Heart right ventricle (tissue), 16 donors: Measurements from ENCODE around the gene ALDH9A1. TPM values are rescaled to one million over a fixed set of nuclear protein-coding genes. Genes with fewer than 3 reads are reported as not detected.

Experiments used
- ATAC-seq, 8 donors: fragments of 200-7000 bp; cut with Tn5 transposase; one replicate each; pipeline ENCODE4 v1.9.1; 2020; ENCODE audit warnings: mild to moderate bottlenecking in 8 of 8, moderate library complexity in 8 of 8, moderate number of reproducible peaks in 1 of 8
- DNase-seq, 2 donors: peaks; one replicate each; pipeline ENCODE4 v3.0.0-alpha.2; 2020
- H3K27ac ChIP-seq, 10 donors: fragments of 200-600 bp; sonication (generic) in 2 of 10; one replicate each; pipeline versions ENCODE4 v1.5.0 to v1.8.0; 2020 to 2022; ENCODE audit warnings: mild to moderate bottlenecking in 3 of 10
- H3K27me3 ChIP-seq, 7 donors: fragments of 200-600 bp; one replicate each; pipeline ENCODE4 v1.8.0; 2021 to 2022; ENCODE audit warnings: mild to moderate bottlenecking in 2 of 7
- H3K36me3 ChIP-seq, 9 donors: fragments of 200-600 bp; sonication (generic) in 1 of 9; one replicate each; pipeline versions ENCODE4 v1.5.0 to v1.8.0; 2020 to 2022; ENCODE audit warnings: mild to moderate bottlenecking in 2 of 9
- H3K4me1 ChIP-seq, 9 donors: fragments of 200-600 bp; sonication (generic) in 1 of 9; one replicate each; pipeline versions ENCODE4 v1.5.0 to v1.8.0; 2020 to 2022; ENCODE audit warnings: mild to moderate bottlenecking in 4 of 9
- H3K4me3 ChIP-seq, 10 donors: fragments of 200-600 bp; sonication (generic) in 2 of 10; one replicate each; pipeline versions ENCODE4 v1.5.0 to v1.8.0; 2020 to 2022; ENCODE audit warnings: mild to moderate bottlenecking in 7 of 10, moderate library complexity in 2 of 10
- H3K9me3 ChIP-seq, 11 donors: fragments of 200-600 bp in 10 of 11; sonication (generic) in 2 of 11; one replicate each; pipeline versions ENCODE4 v1.5.0 to v1.8.0; 2013 to 2022; ENCODE audit warnings: mild to moderate bottlenecking in 2 of 11, control low read depth in 1 of 11, moderate library complexity in 1 of 11
- CTCF ChIP-seq, 9 donors: fragments of 200-600 bp; sonication (generic) in 2 of 9; IDR thresholded peaks; one replicate each; pipeline versions ENCODE4 v1.5.0 to v1.8.0; 2021 to 2022; ENCODE audit warnings: antibody characterized with exemption in 9 of 9, mild to moderate bottlenecking in 5 of 9, moderate library complexity in 1 of 9
- WGBS, 2 donors: extraction: QIAGEN DNeasy Blood & Tissue Kit; methylation state at CpG; one replicate each; pipeline ENCODE4 v1.1.7; 2013; ENCODE audit warnings: inconsistent platforms in 1 of 2; 5-methylcytosine and 5-hydroxymethylcytosine counted together
- intact Hi-C, 10 donors: fragments of 100-400 bp; cut with DNase I; formaldehyde crosslinking; loops; one replicate each; pipeline versions ENCODE4 v1.11.1 to v1.14.2; 2022
- polyA plus RNA-seq, 2 donors: library from polyadenylated mRNA; stranded (reverse); fragments of 200-250 nt; gene quantifications; one replicate each; pipeline ENCODE4 v1.2.3, GENCODE V29; 2013
- total RNA-seq, 10 donors: library from RNA; stranded (reverse); fragmentation: NEBNext Ultra II Directional in 3 of 10; extraction: Animal tissue kit (Norgen Biotek cat#: 25700) in 3 of 10; gene quantifications; one replicate each; pipeline versions ENCODE4 v1.2.1 to v1.2.4, GENCODE V29; 2021 to 2023
- donor health status: Arrhythmogenic right ventricular cardiomyopathy.
- donor health status: ischemic (EF 13 %, LVEDD 7.1; RV severe dilation, severe dysfunction).
- donor health status: healthy with polysubstance abuse.
- donor health status: DM: no; HTN: yes; CAD: no.
- donor health status: DM: no; HTN: no; CAD: no.
- donor health status: ischemic (EF 25% LVEDD 6.9; RV normal size, moderate dysfunction).
- donor health status: ischemic (EF 25% LVEDD 5.7; RV mildly dilated, moderate dysfunction).
- donor health status: healthy.
- donor health status: DM: yes; HTN: yes; CAD: no.
- donor health status: Ischemic cardiomyopathy.
- donor health status: ischemic (EF 35%, LVEDD 5.7; RV mildly dilated, moderate dysfunction).
- donor health status: nonischemic (EF 11% LVEDD 7.7; RV severe dilation, severe dysfunction).
- donor health status: DM: yes; HTN: yes; CAD: no.
- donor health status: PGD.
- donor health status: ischemic (EF 29% LVEDD 5.4; RV normal size, mild dysfunction).
- donor health status: nonischemic (EF 23%, LVEDD 6.1; RV moderate dilation, normal function).

The ALDH9A1 gene
- total and polyA plus RNA-seq, 12 donors, result 13.8 to 75.3 (median 63.6) TPM

GRCh38 chr1:165635329-165635728 is 63.0 kb downstream of the ALDH9A1 start:
- H3K27ac ChIP-seq, result peak overlapping the region in 2 of 10 donors; percentile 2 to 3
- H3K9me3 ChIP-seq, result no peaks in the 10 kb centered on the region
- H3K27me3 ChIP-seq, result no peaks in the 10 kb centered on the region
- DNase-seq (no peak), ATAC-seq (no peak)
- WGBS, 2 donors, result 43% methylated on average over 2 of the region's 2 CpGs
- H3K36me3 ChIP-seq, result peaks cover 0 to 47% (median 0%) of the 10 kb centered on the region in 9 donors
- TF ChIP-seq CTCF (IDR thresholded peaks at IDR 0.05), result no peak
- intact Hi-C loops, result loop anchor here in 1 of 10 donors (10.0 kb wide), 1 partner anchor 129 kb away; the partner anchor contains the start of gene TMCO1
- H3K4me3 ChIP-seq, result no peak overlapping the region
- peaks cover 4 to 82% (median 70%) of the 10 kb centered on the region in 9 donors for H3K4me1 ChIP-seq

- Histone ChIP-seq H3K27ac (peak overlapping the region in 9 of 10 donors; percentile 13 to 97 (median 87)), H3K27me3 (no peaks in the 10 kb centered on the region), H3K36me3 (peaks cover 0 to 37% (median 0%) of the 10 kb centered on the region in 9 donors), H3K9me3 (no peaks in the 10 kb centered on the region), H3K4me3 (peak overlapping the region in 6 of 10 donors; percentile 66 to 96 (median 80)), H3K4me1 (peaks cover 4 to 79% (median 66%) of the 10 kb centered on the region in 9 donors)
- no peak for TF ChIP-seq CTCF (IDR thresholded peaks at IDR 0.05)
- ATAC-seq, result no peak
- no peak for DNase-seq
- intact Hi-C loops, result loop anchor here in 2 of 10 donors (5.0 to 10.0 kb wide), 2 partner anchors 63 to 130 kb away; partner anchors contain the start of genes ALDH9A1 (in 2 of the 2) and TMCO1 (in 1 of the 2)
- 64 to 70% methylated on average over 6 of the region's 6 CpGs for WGBS, 2 donors
Observed at GRCh38 chr1:165634154-165634921, 64.0 kb downstream of the ALDH9A1 start.

GRCh38 chr1:165633614-165634013 is 64.7 kb downstream of the ALDH9A1 start:
- TF ChIP-seq CTCF (IDR thresholded peaks at IDR 0.05), result no peak
- H3K36me3 ChIP-seq, result peaks cover 0 to 31% (median 0%) of the 10 kb centered on the region in 9 donors
- H3K27me3 ChIP-seq, result no peaks in the 10 kb centered on the region
- no peak for DNase-seq
- 32 to 38% methylated on average over 3 of the region's 3 CpGs for WGBS, 2 donors
- no peak for ATAC-seq
- H3K4me3 ChIP-seq, result peak overlapping the region in 9 of 10 donors; percentile 66 to 96 (median 81)
- intact Hi-C loops, result loop anchor here in 2 of 10 donors (5.0 to 10.0 kb wide), 2 partner anchors 64 to 131 kb away; partner anchors contain the start of genes ALDH9A1 (in 2 of the 2) and TMCO1 (in 1 of the 2)
- H3K9me3 ChIP-seq, result no peaks in the 10 kb centered on the region
- H3K4me1 ChIP-seq, result peaks cover 4 to 74% (median 62%) of the 10 kb centered on the region in 9 donors
- H3K27ac ChIP-seq, result peak overlapping the region in 9 of 10 donors; percentile 87 to 97 (median 93)

GRCh38 chr1:165632491-165632890 is 65.9 kb downstream of the ALDH9A1 start:
- no peaks in the 10 kb centered on the region for H3K27me3 ChIP-seq
- DNase-seq (peak in 1 of 2 donors; percentile 47), ATAC-seq (peak in 6 of 8 donors; percentile 8 to 53 (median 42))
- TF ChIP-seq CTCF (IDR thresholded peaks at IDR 0.05), result no peak
- H3K9me3 ChIP-seq, result no peaks in the 10 kb centered on the region
- intact Hi-C loops, result loop anchor here in 2 of 10 donors (5.0 to 10.0 kb wide), 2 partner anchors 65 to 132 kb away; partner anchors contain the start of genes ALDH9A1 (in 2 of the 2) and TMCO1 (in 1 of the 2)
- peak overlapping the region; percentile 66 to 96 (median 81) for H3K4me3 ChIP-seq
- H3K27ac ChIP-seq, result peak overlapping the region; percentile 87 to 97 (median 92)
- H3K36me3 ChIP-seq, result peaks cover 0 to 22% (median 0%) of the 10 kb centered on the region in 9 donors
- 7 to 9% methylated on average over 7 of the region's 7 CpGs for WGBS, 2 donors
- H3K4me1 ChIP-seq, result peaks cover 4 to 64% (median 51%) of the 10 kb centered on the region in 9 donors
